ENCODE data around the gene DGKZ.

- no peak for TF ChIP-seq CTCF (IDR thresholded peaks at IDR 0.05)
- no peak for TF ChIP-seq POLR2A (IDR thresholded peaks at IDR 0.05)
Measured at GRCh38 chr11:46421257-46421880, 74.1 kb downstream of the DGKZ start.

All from lower leg skin (tissue), 3 donors.